ENCODE results near the gene ASTL.

ASTL gene

GRCh38 chr2:96110621-96111256 is 27.6 kb downstream of the ASTL start:
- no peak for DNase-seq

- no peak for DNase-seq
Measured at GRCh38 chr2:96109931-96110511, 28.3 kb downstream of the ASTL start.

- no peak for DNase-seq
Measured at GRCh38 chr2:96109361-96109680, 29.0 kb downstream of the ASTL start.

- DNase-seq: no peak
Measured at GRCh38 chr2:96108541-96109360, 29.6 kb downstream of the ASTL start.

DNA sequence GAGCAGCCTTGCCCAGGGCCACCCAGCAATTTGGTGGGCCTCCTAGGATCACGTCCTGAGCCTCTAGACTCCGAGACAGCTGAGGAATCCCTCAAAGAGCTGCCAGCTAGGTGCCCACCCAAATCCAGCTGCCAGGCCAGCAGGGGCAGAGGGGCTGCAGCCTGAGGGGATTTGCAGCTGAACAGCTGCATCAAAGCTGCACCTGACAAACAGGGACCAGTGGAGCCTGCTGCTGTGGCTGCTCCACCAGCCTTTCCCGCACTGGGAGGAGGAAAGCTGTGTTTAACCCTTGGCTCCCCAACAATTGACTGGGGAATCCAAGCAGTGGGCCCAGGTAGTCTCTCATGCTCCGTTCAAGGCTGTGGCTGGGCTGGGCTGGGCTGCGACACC is 30.2 kb downstream of the ASTL start:
- no peak for DNase-seq

- no peak for DNase-seq
Measured at GRCh38 chr2:96107708-96108065, 30.6 kb downstream of the ASTL start.

- no peak for DNase-seq
Measured at GRCh38 chr2:96106991-96107707, 31.2 kb downstream of the ASTL start.

DNA sequence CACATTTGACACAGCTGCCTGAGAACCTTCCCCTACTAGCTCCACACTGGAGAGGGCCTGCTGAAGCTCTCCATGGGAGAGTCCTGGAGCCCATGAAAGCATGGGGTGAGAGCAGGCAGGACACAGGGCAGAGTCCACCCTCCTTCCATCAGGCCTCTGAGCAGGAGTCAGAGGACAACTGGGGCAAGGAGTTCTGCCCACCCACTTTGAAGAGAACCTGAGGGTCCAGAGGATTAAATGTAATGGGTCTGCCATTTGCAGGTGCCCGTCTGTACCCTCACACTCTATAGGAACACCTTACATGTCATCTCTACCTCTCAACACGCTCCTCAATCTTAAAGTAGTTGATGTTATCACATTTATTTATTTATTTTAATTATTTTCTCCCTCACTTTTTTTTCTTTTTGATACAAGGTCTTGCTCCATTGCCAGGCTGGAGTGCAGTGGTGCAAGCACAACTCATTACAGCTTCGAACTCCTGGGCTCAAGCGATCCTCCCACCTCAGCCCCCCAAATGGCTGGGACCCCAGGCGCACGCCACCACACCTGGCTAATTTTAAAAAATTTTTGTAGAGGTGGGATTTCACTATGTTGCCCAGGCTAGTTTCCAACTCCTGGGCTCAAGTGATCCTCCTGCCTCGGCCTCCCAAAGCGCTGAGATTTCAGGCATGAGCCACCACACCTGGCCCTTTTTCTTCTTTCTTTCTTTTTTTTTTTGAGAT is 32.1 kb downstream of the ASTL start:
- DNase-seq: no peak

DNA sequence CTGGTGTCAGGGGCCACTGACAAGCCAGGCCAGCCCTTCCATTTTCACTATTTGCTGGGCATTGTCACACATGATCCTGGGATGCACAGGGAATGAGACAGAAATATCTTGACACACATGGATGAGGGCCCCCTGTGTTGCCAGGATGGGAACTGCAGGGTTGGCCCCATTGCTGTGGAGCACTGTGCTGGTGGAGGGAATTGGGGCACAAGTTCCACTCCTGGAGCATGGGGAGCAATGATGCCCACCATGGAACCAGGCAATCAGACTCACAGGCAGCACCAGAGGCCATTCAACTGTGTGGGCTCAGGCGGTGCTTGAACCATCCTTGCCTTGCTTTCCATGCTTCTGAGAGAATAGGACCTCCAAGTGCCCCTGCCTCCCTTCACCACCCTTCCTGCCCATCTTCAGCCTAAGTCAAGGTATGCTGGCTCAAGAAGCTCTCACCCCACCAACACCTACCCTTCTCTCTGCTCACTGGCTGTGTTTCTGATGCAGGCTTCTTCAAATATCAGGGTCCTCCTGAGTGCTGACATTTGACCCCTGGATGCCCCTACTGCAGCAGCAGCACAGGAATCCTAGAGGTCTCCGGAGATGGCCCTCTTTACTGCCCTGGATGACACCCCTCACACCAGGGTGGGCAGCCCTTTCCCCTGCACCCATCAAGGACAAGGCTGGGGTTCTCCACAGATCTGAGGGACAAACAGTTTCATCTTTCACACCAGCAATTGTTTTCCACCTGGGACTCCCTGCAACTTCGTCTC is 33.0 kb downstream of the ASTL start:
- no peak for DNase-seq

GRCh38 chr2:96104487-96104861 is 33.8 kb downstream of the ASTL start:
- DNase-seq: no peak

GRCh38 chr2:96103761-96104486 is 34.4 kb downstream of the ASTL start:
- no peak for DNase-seq

GRCh38 chr2:96103187-96103601 is 35.1 kb downstream of the ASTL start:
- DNase-seq: no peak

DNA sequence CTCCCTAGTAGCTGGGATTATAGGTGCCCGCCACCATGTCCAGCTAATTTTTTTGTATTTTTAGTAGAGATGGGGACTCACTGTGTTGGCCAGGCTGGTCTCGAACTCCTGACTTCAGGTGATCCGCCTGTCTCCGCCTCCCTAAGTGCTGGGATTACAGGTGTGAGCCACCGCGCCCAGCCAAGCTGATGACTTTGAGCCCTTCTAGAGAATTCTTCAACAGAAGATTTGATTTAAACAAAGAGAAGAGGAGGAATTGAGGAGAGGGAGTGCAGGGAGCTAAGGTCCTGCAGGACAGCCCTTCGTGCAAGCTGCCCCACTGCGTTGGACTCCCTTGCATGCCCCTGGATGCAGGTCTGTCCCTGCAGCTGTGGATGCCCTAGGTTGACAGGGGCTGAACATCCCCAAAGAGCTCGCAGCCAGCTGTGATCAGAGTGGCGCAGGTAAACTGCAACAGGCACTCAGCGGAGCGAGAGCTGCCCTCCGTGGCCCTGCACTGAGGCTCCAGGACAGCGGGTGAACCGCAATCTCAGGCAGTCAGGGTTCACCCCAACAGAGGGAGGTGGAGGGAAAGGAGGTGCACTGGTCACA is 35.6 kb downstream of the ASTL start:
- DNase-seq: no peak

GRCh38 chr2:96100893-96101304 is 37.4 kb downstream of the ASTL start:
- DNase-seq: no peak

DNA sequence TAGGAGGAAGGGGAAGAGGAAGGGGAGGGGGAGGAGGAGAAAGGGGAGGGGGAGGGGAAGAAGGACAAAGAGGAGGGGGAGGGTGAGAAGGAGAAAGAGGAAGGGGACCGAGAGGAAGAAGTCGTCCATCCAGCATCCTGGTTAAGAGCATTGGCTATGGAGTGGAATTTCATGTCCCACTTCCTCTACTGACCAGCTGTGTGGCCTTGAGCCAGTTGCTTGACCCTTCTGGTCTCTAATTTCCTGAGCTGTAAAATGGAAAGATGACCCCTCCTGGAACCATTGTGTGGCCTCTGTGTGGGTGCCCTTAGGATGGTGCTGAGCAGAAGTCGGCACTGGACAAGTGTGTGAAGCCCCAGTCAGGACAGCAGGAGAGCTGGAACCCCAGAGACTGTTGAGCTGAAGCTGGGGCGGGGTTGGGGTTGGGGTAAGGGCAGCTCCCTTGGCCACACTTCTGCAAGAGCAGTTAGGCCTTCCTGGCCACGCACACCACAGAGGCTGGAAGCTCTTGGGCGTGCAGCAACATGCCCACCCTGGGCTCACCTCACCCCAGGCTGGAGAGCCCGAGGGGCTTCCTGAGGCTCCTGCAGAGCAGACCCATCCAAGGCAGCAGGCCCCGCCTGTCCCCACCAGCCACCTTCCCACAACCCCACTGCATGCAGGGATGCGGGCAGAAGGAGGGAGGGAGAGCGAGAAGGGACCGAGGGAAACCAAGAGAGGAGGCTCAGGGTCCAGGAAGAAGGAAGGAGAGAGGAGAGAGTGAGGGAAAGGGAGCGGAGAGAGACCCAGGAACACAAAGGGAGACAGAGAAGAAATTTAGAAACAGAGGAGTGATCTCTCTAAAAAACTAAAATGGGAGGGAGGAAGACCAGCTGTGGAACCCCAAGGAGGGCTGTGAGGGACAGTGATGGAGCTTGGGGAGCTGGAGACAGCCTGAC is 38.2 kb downstream of the ASTL start:
- DNase-seq: no peak

DNA sequence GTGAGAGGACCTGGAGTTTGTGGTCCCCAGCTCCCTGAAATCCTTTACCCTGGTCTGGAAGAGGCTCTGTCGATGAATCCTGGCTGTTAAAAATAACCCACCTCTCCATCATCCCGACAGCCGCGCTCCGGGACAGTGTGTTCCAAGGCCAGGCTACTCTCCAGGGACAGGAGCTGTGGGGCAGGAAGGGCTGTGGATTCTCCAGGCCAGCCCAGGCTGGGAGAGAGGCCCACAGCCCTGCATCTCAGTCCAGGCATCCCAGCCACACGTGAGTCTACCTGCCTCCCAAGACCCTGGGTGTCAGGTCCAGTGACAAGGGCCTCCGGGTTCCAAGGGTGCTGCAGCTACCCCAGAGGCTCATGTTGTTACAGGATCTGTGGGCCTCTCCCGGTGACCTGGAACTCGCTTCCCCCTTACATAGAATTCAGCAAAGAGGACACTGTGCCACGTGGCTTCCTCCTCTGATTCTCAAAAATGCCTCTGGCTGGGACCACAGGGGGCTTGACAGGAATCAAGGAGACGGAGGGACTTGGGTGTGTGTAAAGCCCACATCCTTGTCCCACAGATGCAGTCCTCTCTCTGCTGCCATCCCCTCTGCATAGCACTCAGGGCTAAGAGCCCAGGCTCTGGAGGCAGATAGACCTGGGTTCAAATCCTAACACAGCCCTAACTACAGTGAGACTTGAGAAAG is 39.3 kb downstream of the ASTL start:
- no peak for DNase-seq

DNA sequence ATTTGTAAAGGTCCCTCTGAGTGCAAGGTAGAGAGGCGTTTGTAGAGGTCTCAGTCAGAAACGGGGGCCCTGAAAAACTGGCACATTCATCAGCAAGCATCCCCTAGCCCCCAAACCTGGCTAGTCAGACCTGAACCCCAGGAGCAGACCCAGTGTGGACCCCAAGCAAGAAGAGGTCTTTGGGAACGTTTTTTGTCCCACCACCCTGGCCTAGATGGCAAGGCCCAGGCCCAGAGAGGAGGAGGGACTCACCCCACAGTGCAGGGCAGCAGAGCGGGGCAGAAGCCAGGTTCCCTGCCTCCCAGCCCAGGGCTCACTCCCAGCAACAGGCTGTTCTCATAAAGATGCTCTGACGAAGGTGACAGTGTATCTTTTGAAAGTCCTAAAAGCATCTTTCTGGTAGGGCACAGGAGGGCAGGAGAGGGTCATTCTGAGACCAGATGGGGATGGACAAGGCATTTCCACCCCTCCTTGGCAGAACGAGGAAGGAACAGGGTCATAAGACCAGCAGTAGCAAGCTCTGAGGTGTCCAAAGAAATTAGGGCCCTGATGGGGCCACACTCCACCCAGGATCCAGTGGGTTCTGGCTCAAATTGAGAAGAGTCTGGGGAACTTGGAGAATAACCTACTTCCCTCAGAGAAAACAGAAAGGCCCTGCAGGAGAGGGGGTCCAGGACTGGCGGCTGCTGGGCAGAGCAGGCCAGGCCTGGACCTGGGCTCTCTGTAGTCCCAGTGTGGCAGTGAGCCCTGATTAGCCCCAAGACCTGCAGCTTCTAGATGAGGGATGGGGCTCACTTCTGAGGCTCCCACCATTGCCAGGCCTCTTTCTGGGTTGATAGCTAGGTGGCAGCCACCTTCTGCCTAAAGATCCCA is 40.1 kb downstream of the ASTL start:
- DNase-seq: no peak

DNA sequence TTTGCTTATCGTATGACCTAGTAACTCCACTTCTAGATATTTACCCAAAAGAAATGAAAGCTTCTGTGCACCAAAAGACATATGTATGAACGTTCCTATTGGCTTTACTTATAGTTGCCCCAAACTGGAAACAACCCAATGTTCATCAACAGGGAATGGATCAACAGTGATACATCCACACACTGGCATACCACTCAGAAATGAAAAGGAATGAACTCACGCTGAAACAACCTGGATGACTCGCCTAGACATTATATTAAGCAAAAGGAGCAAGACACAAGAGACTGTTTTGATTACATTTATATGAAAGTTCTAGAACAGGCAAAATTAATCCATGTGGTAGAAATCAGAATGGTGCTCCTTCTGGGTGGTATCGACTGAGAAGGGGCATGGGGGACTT is 40.9 kb downstream of the ASTL start:
- no peak for DNase-seq
